SK-N-SH treated with all-trans-retinoic acid at 6 μM for 48 hours (cell line): ENCODE data around the gene PSEN2.

ENCODE experiments used
- ATAC-seq: fragments of 200-7000 bp; cut with Tn5 transposase; 3 replicates; pipeline ENCODE4 v1.9.1; 2020; ENCODE audit warnings: mild to moderate bottlenecking, moderate library complexity
- ARNTL ChIP-seq: fragments of 450-650 bp; formaldehyde crosslinking; IDR thresholded peaks from 2 replicates; pipeline ENCODE4 v1.5.0; 2020; ENCODE audit warnings: low read depth, mild to moderate bottlenecking, moderate library complexity, borderline replicate concordance
- BACH2 ChIP-seq: fragments of 250-450 bp; sonication (Bioruptor Pico); IDR thresholded peaks from 2 replicates; pipeline ENCODE4 v1.9.0; 2021; ENCODE audit warnings: mild to moderate bottlenecking, borderline replicate concordance
- CSDC2 ChIP-seq: fragments of 250-450 bp; sonication (Bioruptor Pico); IDR thresholded peaks from 2 replicates; pipeline ENCODE4 v1.5.0; 2020; ENCODE audit warnings: mild to moderate bottlenecking, moderate library complexity
- GLIS3 ChIP-seq: fragments of 250-450 bp; sonication (Bioruptor Pico); IDR thresholded peaks from 2 replicates; pipeline ENCODE4 v1.5.0; 2020; ENCODE audit warnings: mild to moderate bottlenecking, moderate library complexity
- ISL1 ChIP-seq: fragments of 250-450 bp; sonication (Bioruptor Pico); IDR thresholded peaks from 2 replicates; pipeline ENCODE4 v2.1.2; 2022; ENCODE audit warnings: mild to moderate bottlenecking, moderate library complexity
- OSR1 ChIP-seq: fragments of 250-450 bp; sonication (Bioruptor Pico); IDR thresholded peaks from 2 replicates; pipeline ENCODE4 v1.8.0; 2022; ENCODE audit warnings: moderate library complexity, mild to moderate bottlenecking, inconsistent platforms
- PPARA ChIP-seq: fragments of 250-450 bp; sonication (Bioruptor Pico); IDR thresholded peaks from 2 replicates; pipeline ENCODE4 v1.5.0; 2020; ENCODE audit warnings: mild to moderate bottlenecking, borderline replicate concordance
- RARB ChIP-seq: fragments of 250-450 bp; sonication (Bioruptor Pico); IDR thresholded peaks from 2 replicates; pipeline ENCODE4 v1.8.0; 2021; ENCODE audit warnings: mild to moderate bottlenecking, moderate library complexity
- SNAI2 ChIP-seq: fragments of 250-450 bp; sonication (Bioruptor Pico); IDR thresholded peaks from 2 replicates; pipeline ENCODE4 v1.5.0; 2020; ENCODE audit warnings: mild to moderate bottlenecking, moderate library complexity
- TCF4 ChIP-seq: fragments of 250-450 bp; sonication (Bioruptor Pico); IDR thresholded peaks from 2 replicates; pipeline ENCODE4 v1.8.0; 2021; ENCODE audit warnings: mild to moderate bottlenecking, moderate library complexity, borderline replicate concordance
- TOX ChIP-seq: fragments of 250-450 bp; sonication (Bioruptor Pico); IDR thresholded peaks from 2 replicates; pipeline ENCODE4 v1.8.0; 2021; ENCODE audit warnings: mild to moderate bottlenecking, moderate library complexity, borderline replicate concordance
- ZC3H10 ChIP-seq: fragments of 250-450 bp; sonication (Bioruptor Pico); IDR thresholded peaks from 2 replicates; pipeline ENCODE4 v1.5.1; 2021; ENCODE audit warnings: mild to moderate bottlenecking, moderate library complexity
- ZFP3 ChIP-seq: fragments of 250-450 bp; sonication (Bioruptor Pico); IDR thresholded peaks from 2 replicates; pipeline ENCODE4 v1.5.0; 2020; ENCODE audit warnings: mild to moderate bottlenecking, moderate library complexity
- ZFP30 ChIP-seq: fragments of 450-650 bp; formaldehyde crosslinking; IDR thresholded peaks from 2 replicates; pipeline ENCODE4 v1.5.0; 2022; ENCODE audit warnings: mild to moderate bottlenecking, moderate library complexity
- ZNF565 ChIP-seq: fragments of 450-650 bp; formaldehyde crosslinking; conservative IDR thresholded peaks from 2 replicates; pipeline ENCODE4 v1.5.0; 2020; ENCODE audit warnings: low read depth, mild to moderate bottlenecking, moderate library complexity
- ZNF70 ChIP-seq: fragments of 450-650 bp; formaldehyde crosslinking; IDR thresholded peaks from 2 replicates; pipeline ENCODE4 v1.5.0; 2020; ENCODE audit warnings: mild to moderate bottlenecking, moderate library complexity
- ZNF8 ChIP-seq: fragments of 450-650 bp; formaldehyde crosslinking; IDR thresholded peaks from 2 replicates; pipeline ENCODE4 v1.5.0; 2020; ENCODE audit warnings: mild to moderate bottlenecking, moderate library complexity
- TF ChIP-seq, protein P1 (sequence below): fragments of 250-450 bp; sonication (Bioruptor Pico); IDR thresholded peaks from 2 replicates; pipeline ENCODE4 v1.8.0; 2021; ENCODE audit warnings: low read depth, mild to moderate bottlenecking, moderate library complexity, borderline replicate concordance
- TF ChIP-seq, protein P2 (sequence below): fragments of 250-450 bp; sonication (Bioruptor Pico); IDR thresholded peaks from 2 replicates; pipeline ENCODE4 v1.5.0; 2020; ENCODE audit warnings: mild to moderate bottlenecking, moderate library complexity
- TF ChIP-seq, protein P3 (sequence below): fragments of 250-450 bp; sonication (Bioruptor Pico); IDR thresholded peaks from 2 replicates; pipeline ENCODE4 v1.8.0; 2020; ENCODE audit warnings: mild to moderate bottlenecking, moderate library complexity, borderline replicate concordance
- TF ChIP-seq, protein P4 (sequence below): fragments of 250-450 bp; sonication (Bioruptor Pico); IDR thresholded peaks from 2 replicates; pipeline ENCODE4 v1.5.1; 2020; ENCODE audit warnings: low read depth, mild to moderate bottlenecking, moderate library complexity

PSEN2 gene

DNA sequence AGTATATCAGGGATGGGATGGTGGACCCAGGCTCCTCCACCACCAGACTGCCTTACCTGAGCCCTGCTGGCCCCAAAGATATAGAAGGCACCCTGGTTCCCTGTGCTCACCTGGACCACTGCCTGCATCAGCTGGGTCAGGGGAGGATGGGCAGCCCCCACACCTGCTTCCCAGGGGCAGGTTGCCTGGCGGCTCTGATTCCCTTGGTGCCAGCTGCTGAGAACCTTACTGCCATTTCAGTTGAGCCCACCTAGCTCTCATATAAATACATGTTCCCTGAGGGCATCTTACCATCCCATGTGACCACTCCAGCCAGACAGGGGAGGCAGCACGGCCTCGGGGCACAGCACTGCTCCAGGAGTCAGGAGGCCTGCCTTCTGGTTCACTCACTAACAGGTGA lies 24.4 kb downstream of the PSEN2 start:
- no peak for TF ChIP-seq CSDC2
- TF ChIP-seq ARNTL (CRISPR knock-in tag) = no peak
- TF ChIP-seq RARB (CRISPR knock-in tag) = no peak
- no peak for TF ChIP-seq ZFP3 (CRISPR knock-in tag)
- no peak for TF ChIP-seq ZNF70 (CRISPR knock-in tag)
- TF ChIP-seq ISL1 (CRISPR knock-in tag) = no peak
- no peak for TF ChIP-seq SNAI2
- TF ChIP-seq, all 23 proteins: peak for 0
- ATAC-seq = no peak

DNA sequence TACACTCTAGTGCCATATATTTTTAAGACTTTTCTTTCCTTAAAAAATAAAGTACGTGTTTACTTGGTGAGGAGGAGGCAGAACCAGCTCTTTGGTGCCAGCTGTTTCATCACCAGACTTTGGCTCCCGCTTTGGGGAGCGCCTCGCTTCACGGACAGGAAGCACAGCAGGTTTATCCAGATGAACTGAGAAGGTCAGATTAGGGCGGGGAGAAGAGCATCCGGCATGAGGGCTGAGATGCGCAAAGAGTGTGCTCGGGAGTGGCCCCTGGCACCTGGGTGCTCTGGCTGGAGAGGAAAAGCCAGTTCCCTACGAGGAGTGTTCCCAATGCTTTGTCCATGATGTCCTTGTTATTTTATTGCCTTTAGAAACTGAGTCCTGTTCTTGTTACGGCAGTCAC lies 25.2 kb downstream of the PSEN2 start:
- ATAC-seq = no peak
- TF ChIP-seq TCF4 (CRISPR knock-in tag) (no peak), PPARA (CRISPR knock-in tag) (no peak), ARNTL (CRISPR knock-in tag) (no peak), ZNF565 (CRISPR knock-in tag) (no peak), GLIS3 (CRISPR knock-in tag) (no peak), ZNF70 (CRISPR knock-in tag) (no peak), ZC3H10 (CRISPR knock-in tag) (no peak)
- TF ChIP-seq, protein P1, sequence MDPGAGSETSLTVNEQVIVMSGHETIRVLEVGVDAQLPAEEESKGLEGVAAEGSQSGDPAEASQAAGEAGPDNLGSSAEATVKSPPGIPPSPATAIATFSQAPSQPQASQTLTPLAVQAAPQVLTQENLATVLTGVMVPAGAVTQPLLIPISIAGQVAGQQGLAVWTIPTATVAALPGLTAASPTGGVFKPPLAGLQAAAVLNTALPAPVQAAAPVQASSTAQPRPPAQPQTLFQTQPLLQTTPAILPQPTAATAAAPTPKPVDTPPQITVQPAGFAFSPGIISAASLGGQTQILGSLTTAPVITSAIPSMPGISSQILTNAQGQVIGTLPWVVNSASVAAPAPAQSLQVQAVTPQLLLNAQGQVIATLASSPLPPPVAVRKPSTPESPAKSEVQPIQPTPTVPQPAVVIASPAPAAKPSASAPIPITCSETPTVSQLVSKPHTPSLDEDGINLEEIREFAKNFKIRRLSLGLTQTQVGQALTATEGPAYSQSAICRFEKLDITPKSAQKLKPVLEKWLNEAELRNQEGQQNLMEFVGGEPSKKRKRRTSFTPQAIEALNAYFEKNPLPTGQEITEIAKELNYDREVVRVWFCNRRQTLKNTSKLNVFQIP (CRISPR knock-in tag) = no peak
- TF ChIP-seq, protein P2, sequence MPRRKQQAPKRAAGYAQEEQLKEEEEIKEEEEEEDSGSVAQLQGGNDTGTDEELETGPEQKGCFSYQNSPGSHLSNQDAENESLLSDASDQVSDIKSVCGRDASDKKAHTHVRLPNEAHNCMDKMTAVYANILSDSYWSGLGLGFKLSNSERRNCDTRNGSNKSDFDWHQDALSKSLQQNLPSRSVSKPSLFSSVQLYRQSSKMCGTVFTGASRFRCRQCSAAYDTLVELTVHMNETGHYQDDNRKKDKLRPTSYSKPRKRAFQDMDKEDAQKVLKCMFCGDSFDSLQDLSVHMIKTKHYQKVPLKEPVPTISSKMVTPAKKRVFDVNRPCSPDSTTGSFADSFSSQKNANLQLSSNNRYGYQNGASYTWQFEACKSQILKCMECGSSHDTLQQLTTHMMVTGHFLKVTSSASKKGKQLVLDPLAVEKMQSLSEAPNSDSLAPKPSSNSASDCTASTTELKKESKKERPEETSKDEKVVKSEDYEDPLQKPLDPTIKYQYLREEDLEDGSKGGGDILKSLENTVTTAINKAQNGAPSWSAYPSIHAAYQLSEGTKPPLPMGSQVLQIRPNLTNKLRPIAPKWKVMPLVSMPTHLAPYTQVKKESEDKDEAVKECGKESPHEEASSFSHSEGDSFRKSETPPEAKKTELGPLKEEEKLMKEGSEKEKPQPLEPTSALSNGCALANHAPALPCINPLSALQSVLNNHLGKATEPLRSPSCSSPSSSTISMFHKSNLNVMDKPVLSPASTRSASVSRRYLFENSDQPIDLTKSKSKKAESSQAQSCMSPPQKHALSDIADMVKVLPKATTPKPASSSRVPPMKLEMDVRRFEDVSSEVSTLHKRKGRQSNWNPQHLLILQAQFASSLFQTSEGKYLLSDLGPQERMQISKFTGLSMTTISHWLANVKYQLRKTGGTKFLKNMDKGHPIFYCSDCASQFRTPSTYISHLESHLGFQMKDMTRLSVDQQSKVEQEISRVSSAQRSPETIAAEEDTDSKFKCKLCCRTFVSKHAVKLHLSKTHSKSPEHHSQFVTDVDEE (CRISPR knock-in tag) = no peak

DNA sequence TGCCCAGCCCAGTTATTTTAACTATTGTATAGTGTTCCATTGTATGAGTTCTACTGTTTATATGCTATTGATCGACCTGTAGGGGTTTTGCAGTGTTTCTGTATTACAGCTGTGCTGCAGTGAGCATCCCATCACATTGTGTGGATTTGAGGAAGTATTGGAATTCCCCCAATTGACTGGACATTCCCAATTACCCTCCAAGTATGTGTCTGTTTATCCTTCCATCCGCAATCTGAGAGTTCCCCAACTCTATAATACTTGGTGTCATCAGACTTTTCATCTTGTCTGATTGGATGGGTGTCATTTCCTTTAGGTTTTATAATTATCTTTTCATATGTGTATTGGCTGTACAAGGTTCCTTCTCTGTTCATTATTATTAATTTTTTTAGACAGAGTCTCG lies 27.8 kb downstream of the PSEN2 start:
- TF ChIP-seq BACH2 (CRISPR knock-in tag) = no peak
- TF ChIP-seq, protein P3, sequence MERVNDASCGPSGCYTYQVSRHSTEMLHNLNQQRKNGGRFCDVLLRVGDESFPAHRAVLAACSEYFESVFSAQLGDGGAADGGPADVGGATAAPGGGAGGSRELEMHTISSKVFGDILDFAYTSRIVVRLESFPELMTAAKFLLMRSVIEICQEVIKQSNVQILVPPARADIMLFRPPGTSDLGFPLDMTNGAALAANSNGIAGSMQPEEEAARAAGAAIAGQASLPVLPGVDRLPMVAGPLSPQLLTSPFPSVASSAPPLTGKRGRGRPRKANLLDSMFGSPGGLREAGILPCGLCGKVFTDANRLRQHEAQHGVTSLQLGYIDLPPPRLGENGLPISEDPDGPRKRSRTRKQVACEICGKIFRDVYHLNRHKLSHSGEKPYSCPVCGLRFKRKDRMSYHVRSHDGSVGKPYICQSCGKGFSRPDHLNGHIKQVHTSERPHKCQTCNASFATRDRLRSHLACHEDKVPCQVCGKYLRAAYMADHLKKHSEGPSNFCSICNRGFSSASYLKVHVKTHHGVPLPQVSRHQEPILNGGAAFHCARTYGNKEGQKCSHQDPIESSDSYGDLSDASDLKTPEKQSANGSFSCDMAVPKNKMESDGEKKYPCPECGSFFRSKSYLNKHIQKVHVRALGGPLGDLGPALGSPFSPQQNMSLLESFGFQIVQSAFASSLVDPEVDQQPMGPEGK (CRISPR knock-in tag) = no peak
- TF ChIP-seq, protein P4, sequence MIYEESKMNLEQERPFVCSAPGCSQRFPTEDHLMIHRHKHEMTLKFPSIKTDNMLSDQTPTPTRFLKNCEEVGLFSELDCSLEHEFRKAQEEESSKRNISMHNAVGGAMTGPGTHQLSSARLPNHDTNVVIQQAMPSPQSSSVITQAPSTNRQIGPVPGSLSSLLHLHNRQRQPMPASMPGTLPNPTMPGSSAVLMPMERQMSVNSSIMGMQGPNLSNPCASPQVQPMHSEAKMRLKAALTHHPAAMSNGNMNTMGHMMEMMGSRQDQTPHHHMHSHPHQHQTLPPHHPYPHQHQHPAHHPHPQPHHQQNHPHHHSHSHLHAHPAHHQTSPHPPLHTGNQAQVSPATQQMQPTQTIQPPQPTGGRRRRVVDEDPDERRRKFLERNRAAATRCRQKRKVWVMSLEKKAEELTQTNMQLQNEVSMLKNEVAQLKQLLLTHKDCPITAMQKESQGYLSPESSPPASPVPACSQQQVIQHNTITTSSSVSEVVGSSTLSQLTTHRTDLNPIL (CRISPR knock-in tag) = no peak
- TF ChIP-seq GLIS3 (CRISPR knock-in tag) = no peak
- no peak for TF ChIP-seq ZNF565 (CRISPR knock-in tag)
- no peak for TF ChIP-seq ZFP3 (CRISPR knock-in tag)
- no peak for TF ChIP-seq ISL1 (CRISPR knock-in tag)
- TF ChIP-seq RARB (CRISPR knock-in tag) = no peak
- TF ChIP-seq, protein P2 (CRISPR knock-in tag) = no peak
- TF ChIP-seq ZC3H10 (CRISPR knock-in tag) = no peak
- TF ChIP-seq ZFP30 (CRISPR knock-in tag) = no peak
- TF ChIP-seq PPARA (CRISPR knock-in tag) = no peak
- TF ChIP-seq, protein P1 (CRISPR knock-in tag) = no peak
- TF ChIP-seq OSR1 (CRISPR knock-in tag) = no peak
- TF ChIP-seq CSDC2 = no peak
- TF ChIP-seq ZNF8 = no peak
- no peak for TF ChIP-seq TOX (CRISPR knock-in tag)
- TF ChIP-seq SNAI2 = no peak
- no peak for ATAC-seq
